SJCRH30 (cell line): ENCODE data around the gene FAM168A. TPM values are rescaled to one million over a fixed set of nuclear protein-coding genes. Genes with fewer than 3 reads are reported as not detected.
"Not testable (repeated sequence)": the region's sequence is repeated elsewhere in the genome, so short reads cannot be mapped to it uniquely, and the experiment has no call there.

ENCODE experiments used
- DNase-seq, 2 experiments: peaks; one replicate each; pipeline ENCODE4 v3.0.0-alpha.2; 2015 to 2020
- H3K27ac ChIP-seq: fragments of 250-450 bp; sonication (Bioruptor Pico); 2 replicates; pipeline ENCODE4 v1.5.1; 2020; ENCODE audit warnings: mild to moderate bottlenecking, moderate library complexity
- H3K27me3 ChIP-seq: fragments of 250-450 bp; sonication (Bioruptor Pico); 2 replicates; pipeline ENCODE4 v1.5.1; 2020; ENCODE audit warnings: mild to moderate bottlenecking, moderate library complexity
- H3K36me3 ChIP-seq: fragments of 250-450 bp; sonication (Bioruptor Pico); 2 replicates; pipeline ENCODE4 v1.5.1; 2020; ENCODE audit warnings: mild to moderate bottlenecking, moderate library complexity
- H3K4me1 ChIP-seq: fragments of 250-450 bp; sonication (Bioruptor Pico); 2 replicates; pipeline ENCODE4 v1.5.1; 2020; ENCODE audit warnings: mild to moderate bottlenecking, moderate library complexity
- H3K4me3 ChIP-seq: fragments of 250-450 bp; sonication (Bioruptor Pico); 2 replicates; pipeline ENCODE4 v1.5.1; 2020; ENCODE audit warnings: mild to moderate bottlenecking, moderate library complexity
- H3K9me3 ChIP-seq: fragments of 250-450 bp; sonication (Bioruptor Pico); replicated peaks from 2 replicates; pipeline ENCODE4 v1.5.1; 2020; ENCODE audit warnings: mild to moderate bottlenecking, moderate library complexity
- total RNA-seq: library from RNA; depleted of rRNA; stranded (reverse); fragments of >200 nt; shearing (Covaris generic); gene quantifications from 2 replicates; pipeline ENCODE4 v1.2.3, GENCODE V29; 2014

Gene FAM168A
- total RNA-seq, 1 experiment from 2014 or later, result 32.8 TPM

DNA sequence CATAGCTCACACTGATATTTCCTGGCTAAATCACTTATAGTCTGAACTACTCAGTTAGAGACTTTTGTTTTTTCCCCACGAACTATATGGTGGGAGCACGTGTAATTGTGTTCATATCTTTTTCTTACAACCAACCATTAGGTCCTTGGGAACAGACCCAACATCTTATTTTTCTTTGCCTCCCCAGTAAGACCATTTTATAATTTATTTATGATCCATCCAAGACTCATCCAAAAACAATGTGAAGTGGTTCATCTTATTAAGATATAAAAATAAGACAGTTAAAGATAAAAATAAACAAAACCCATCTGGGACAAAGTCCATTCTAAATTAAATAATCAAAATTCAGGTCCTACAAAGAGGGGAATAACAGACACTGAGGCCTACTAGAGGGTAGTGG, 90.8 kb downstream of the FAM168A start:
- Histone ChIP-seq H3K36me3 (no peaks in the 10 kb centered on the region; the same call in 1 of the 2 replicates), H3K4me3 (no peak overlapping the region), H3K27me3 (no peaks in the 10 kb centered on the region), H3K9me3 (peaks cover 3% of the 10 kb centered on the region; the same call in 1 of the 2 replicates), H3K27ac (no peak overlapping the region), H3K4me1 (no peaks in the 10 kb centered on the region)
- DNase-seq, result no peak

DNA sequence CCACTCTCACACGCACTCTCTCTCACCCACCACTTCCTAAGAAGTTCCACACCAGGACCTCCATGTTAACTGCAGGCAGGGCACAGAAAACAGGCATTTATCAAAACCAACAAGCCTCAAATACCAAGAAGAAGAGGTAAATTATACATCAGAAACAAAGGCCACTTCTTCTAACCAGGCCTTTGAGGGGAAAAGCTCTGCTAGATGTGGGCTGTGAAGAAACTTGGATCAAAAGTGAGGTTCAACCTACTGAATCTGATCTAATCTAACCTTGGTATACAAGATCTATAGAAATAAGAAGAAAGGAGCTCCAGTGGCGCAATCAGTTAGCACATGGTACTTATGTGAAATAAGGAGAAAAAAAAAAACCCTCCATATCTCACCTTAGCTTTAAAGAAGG, 91.9 kb downstream of the FAM168A start:
- no peak for DNase-seq
- Histone ChIP-seq H3K27me3 (no peaks in the 10 kb centered on the region), H3K9me3 (peaks cover 3% of the 10 kb centered on the region; the same call in 1 of the 2 replicates), H3K4me3 (no peak overlapping the region), H3K27ac (no peak overlapping the region), H3K4me1 (no peaks in the 10 kb centered on the region), H3K36me3 (no peaks in the 10 kb centered on the region)

DNA sequence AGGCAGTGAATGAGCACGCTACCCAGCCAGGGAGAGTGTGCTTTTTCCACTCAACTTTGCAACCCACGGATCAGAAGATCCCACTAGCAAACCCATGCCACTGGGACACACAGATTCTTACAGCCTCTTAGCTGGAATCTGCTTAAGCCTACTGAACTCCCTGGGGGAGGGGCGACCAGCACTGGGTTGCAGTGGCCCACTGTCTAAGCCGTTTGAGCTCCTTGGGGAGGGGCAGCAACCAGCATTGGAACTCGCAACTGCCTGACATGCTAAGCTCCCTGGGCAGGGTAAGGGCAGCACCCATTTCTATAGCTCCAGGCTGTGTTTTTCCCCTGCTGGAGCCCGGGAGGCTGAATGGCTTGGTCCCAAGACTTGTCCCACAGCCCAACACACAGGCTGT, 99.6 kb downstream of the FAM168A start:
- no peaks in the 10 kb centered on the region for H3K4me1 ChIP-seq
- no peaks in the 10 kb centered on the region for H3K27me3 ChIP-seq
- H3K4me3 ChIP-seq, result no peak overlapping the region
- no peak overlapping the region for H3K27ac ChIP-seq
- no peaks in the 10 kb centered on the region for H3K9me3 ChIP-seq
- no peaks in the 10 kb centered on the region for H3K36me3 ChIP-seq
- DNase-seq, result no peak

DNA sequence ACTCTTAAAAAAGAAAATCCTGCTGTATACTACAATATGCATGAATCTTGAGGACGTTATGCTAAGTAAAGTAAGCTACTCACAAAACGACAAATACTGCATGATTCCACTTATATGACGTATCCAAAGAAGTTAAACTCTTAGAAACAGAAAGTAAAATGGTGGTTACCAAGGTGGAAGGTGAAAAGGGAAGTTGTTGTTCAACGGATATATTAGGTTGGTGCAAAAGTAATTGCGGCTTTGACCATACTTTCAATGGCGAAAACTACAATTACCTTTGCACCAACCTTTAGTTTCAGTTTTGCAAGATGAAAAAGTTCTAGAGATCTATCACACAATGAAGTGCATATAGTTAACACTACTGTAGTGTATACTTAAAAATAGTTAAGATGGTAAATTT, 101.8 kb downstream of the FAM168A start:
- Histone ChIP-seq H3K27me3 (no peaks in the 10 kb centered on the region), H3K36me3 (no peaks in the 10 kb centered on the region), H3K4me3 (no peak overlapping the region), H3K9me3 (no peaks in the 10 kb centered on the region), H3K4me1 (no peaks in the 10 kb centered on the region), H3K27ac (no peak overlapping the region)
- DNase-seq, result no peak

DNA sequence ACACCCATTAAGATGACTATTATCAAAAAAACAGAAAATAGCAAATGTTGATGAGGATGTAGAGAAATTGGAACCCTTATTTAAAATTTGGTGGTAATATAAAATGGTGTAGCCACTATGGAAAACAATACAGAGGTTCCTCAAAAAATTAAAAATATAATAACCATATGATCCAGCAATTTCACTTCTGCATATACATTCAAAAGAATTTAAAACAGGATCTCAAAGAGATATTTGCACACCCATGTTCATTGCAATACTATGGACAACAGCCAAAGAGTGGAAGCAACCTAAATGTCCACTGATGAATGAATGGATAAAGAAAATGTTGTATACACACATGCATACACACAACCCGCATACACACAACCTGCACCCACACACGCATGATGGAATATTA, 102.2 kb downstream of the FAM168A start:
- H3K27ac ChIP-seq, result no peak overlapping the region
- DNase-seq, result no peak
- H3K9me3 ChIP-seq, result no peaks in the 10 kb centered on the region
- no peaks in the 10 kb centered on the region for H3K4me1 ChIP-seq
- H3K36me3 ChIP-seq, result no peaks in the 10 kb centered on the region
- H3K4me3 ChIP-seq, result no peak overlapping the region
- H3K27me3 ChIP-seq, result no peaks in the 10 kb centered on the region

DNA sequence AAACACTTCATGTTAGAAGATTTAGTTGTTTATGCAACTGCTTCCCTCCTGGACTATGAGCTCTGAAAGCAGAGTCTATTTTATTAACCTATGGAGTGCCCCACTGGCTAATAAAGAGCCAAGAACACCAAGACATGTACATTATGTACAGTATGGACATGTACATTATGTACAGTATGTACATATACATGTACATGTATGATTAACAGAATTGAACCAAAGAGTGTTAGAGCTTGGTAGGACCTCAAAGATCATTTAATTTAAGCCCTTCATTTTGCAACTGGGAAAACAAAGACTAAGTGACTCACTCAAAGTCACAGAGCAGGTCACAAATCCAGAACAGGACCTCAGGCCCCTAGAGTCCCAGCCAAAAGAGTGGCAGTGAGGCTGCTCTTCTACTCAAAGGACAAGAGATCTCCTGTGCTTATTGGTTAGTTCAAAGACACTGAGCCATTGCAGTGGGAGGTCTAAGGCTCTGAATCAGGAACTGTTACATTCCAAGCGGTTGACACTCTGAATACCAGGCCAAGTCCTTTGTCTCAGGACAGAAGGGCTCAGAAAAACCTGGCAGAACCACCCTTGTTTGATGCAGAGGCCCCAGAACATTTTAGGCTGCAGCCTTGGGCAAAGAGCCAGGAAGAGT, 103.8 kb downstream of the FAM168A start:
- Histone ChIP-seq H3K4me3 (no peak overlapping the region), H3K36me3 (no peaks in the 10 kb centered on the region), H3K4me1 (no peaks in the 10 kb centered on the region), H3K27ac (no peak overlapping the region), H3K9me3 (no peaks in the 10 kb centered on the region), H3K27me3 (no peaks in the 10 kb centered on the region)
- DNase-seq, result no peak

DNA sequence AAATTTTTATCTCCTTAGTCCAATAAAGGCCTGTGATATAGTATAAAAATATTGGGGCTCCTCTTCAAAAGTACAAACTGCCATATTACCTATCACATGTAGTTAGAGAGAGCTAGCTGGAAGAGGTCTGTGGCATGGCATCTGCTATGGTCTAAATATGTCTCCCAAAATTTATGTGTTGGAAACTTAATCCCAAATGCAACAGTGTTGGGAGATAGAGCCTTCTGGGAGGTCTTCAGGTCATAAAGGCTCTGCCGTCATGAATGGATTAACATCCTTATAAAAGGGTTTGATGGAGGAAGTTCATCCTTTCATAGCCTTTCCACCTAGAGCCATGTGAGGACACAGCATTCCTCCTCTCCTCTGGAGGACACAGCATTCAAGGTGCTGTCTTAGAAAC, 116.3 kb downstream of the FAM168A start:
- Histone ChIP-seq H3K36me3 (no peaks in the 10 kb centered on the region), H3K27ac (no peak overlapping the region), H3K27me3 (no peaks in the 10 kb centered on the region), H3K9me3 (0 out of 2 replicates have a peak, but pooled peaks cover 3% of the 10 kb centered on the region), H3K4me1 (no peaks in the 10 kb centered on the region), H3K4me3 (no peak overlapping the region)
- DNase-seq, result peak; percentile 3 to 41

DNA sequence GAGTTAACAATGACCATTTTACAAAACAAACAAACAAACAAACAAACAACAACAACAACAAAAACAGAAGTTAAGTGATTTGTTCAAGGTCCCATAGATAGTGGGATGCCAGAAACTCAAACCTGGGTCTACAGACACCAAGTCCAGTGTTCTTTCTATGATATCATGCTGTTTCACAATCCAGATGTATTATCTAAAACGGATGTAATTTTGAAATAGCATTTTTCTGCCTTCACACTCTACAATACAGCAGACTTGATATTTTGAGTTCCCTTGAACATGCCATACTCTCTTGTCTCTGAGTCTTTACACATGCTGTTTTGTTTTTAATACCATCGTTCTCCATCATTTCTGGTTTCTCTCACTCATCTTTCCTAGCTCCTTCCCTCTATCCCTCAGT, 117.2 kb downstream of the FAM168A start:
- H3K36me3 ChIP-seq, result no peaks in the 10 kb centered on the region
- H3K27me3 ChIP-seq, result no peaks in the 10 kb centered on the region
- no peak overlapping the region for H3K27ac ChIP-seq
- no peaks in the 10 kb centered on the region for H3K4me1 ChIP-seq
- no peak for DNase-seq
- H3K9me3 ChIP-seq, result 0 out of 2 replicates have a peak, but pooled peaks cover 3% of the 10 kb centered on the region
- no peak overlapping the region for H3K4me3 ChIP-seq

DNA sequence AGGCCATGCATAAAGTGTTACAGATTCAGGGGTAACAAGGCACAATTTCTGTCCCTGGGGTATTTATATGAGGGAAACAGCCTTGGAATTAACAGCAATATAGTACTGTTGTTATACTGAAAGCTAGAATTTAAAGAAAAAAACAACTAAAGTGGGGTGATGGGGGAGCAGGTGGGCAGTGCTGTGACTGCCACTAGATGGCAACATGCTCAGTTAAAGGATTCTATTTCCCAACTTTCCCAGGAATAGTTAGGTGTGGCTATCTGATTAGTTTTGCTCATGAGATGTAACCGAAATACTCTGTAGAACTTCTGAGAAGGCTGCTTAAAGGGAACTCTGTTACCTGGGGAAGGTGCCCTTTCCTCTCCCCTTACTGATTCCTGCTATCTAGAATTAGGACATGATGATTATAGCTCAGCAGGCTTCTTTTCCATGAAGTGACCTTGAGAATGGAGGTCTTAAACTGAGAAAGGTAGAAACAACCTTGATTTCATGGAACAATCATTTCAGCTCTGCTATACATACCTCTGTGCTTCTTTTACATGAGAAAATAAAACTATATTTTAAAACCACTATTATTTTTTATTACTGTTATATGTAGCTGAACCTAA, 119.1 kb downstream of the FAM168A start:
- Histone ChIP-seq H3K4me1 (no peaks in the 10 kb centered on the region), H3K27ac (no peak overlapping the region), H3K27me3 (0 out of 2 replicates have a peak, but pooled peaks cover 3% of the 10 kb centered on the region), H3K4me3 (no peak overlapping the region), H3K9me3 (0 out of 2 replicates have a peak, but pooled peaks cover 3% of the 10 kb centered on the region), H3K36me3 (no peaks in the 10 kb centered on the region)
- peak; percentile 9 to 56 for DNase-seq

DNA sequence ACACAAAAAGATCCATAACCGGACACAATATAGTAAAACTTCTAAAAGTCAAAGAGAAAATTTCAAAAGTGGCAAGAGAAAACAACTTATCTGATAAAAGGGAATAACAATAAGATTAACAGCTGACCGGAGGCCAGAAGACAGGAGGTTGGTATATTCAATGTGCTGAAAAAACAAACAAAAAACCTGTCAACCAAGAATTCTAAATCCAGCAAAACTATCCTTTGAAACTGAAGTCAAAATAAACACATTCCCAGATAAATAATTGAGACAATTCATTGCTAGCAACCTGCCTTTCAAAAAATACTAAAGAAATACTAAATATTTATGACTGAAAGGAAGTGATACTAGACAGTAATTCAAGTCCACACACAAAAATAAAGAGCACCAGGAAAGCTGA, 120.4 kb downstream of the FAM168A start:
- no peak overlapping the region for H3K4me3 ChIP-seq
- no peaks in the 10 kb centered on the region for H3K36me3 ChIP-seq
- H3K4me1 ChIP-seq, result no peaks in the 10 kb centered on the region
- H3K9me3 ChIP-seq, result 0 out of 2 replicates have a peak, but pooled peaks cover 3% of the 10 kb centered on the region
- 0 out of 2 replicates have a peak, but pooled peaks cover 3% of the 10 kb centered on the region for H3K27me3 ChIP-seq
- no peak for DNase-seq
- no peak overlapping the region for H3K27ac ChIP-seq

DNA sequence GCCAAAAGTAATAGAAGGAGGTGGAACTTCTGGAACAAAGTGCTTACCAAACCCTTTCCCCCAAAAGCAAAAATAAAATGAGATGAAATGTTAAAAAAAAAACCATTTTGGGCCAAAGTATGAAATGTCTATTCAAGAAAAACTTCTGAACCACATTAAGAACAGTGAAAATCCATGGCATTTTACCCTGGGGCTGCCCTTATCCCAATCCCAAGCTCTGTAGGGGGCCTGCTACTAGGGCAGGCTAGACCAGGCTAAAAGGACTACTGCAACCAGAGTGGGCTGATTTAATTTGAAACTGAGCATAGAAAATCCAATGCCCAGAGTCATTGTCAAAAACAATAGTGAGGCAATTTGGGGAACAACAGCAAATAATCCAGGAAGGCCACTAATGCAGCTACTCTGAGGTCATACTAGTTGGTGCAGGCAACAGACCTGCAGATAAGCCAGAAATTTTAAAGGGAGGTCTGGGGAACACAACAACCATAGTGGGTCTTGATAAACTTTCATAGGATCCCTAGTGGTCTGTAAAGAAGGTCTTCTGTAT, 122.3 kb downstream of the FAM168A start:
- H3K27ac ChIP-seq, result no peak overlapping the region
- no peak overlapping the region for H3K4me3 ChIP-seq
- 0 out of 2 replicates have a peak, but pooled peaks cover 3% of the 10 kb centered on the region for H3K9me3 ChIP-seq
- no peak for DNase-seq
- no peaks in the 10 kb centered on the region for H3K36me3 ChIP-seq
- H3K27me3 ChIP-seq, result 0 out of 2 replicates have a peak, but pooled peaks cover 3% of the 10 kb centered on the region
- H3K4me1 ChIP-seq, result no peaks in the 10 kb centered on the region

DNA sequence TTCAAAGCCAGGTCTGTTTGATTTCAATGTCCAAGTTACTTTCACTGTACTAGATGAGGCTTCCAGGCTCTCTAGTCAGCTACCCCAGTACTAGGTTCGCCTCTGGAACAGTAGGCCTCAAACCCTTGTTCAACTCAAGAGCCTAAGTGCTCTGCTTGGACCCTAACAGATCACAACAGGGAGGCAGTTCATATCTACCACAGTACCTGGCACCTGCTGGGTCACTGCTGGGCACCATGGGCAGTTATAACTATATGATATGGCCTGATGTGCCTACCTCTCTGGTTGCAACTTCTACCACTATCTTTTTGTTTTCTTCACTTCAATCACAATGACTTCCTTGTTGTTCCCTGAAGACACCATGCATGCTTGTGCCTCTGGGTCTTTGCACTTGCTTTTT, 124.7 kb downstream of the FAM168A start:
- 0 out of 2 replicates have a peak, but pooled peaks cover 3% of the 10 kb centered on the region for H3K9me3 ChIP-seq
- DNase-seq, result no peak
- H3K27ac ChIP-seq, result no peak overlapping the region

DNA sequence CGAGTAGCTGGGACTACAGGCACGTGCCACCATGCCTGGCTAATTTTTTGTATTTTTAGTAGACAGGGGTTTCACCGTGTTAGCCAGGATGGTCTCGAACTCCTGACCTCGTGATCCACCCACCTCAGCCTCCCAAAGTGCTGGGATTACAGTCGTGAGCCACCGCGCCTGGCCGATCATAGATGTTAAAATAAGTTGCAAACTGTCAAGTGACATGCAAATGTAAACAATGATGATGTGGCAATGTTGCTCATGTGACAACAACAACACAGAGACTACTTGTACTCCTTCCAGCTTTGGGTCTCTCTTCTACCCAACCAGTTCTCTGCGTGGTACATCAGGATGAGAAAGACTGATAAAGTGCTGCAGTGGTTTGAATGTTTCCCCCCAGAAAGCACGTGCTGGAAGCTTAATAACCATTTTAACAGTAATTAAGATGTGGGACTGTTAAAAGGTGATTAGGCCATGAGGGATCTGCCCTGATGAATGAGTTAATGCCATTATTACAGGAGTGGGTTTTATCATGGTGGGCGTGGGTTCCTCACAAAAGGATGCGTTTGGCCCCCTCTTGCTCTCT, 127.8 kb downstream of the FAM168A start:
- H3K4me1 ChIP-seq, H3K36me3 ChIP-seq, DNase-seq, H3K27ac ChIP-seq, H3K9me3 ChIP-seq, H3K27me3 ChIP-seq, H3K4me3 ChIP-seq: not testable (repeated sequence)

More for the DNA sequence above, 124.7 kb downstream of the FAM168A start:
- no peaks in the 10 kb centered on the region for H3K4me1 ChIP-seq
- no peak overlapping the region for H3K4me3 ChIP-seq
- H3K36me3 ChIP-seq, result no peaks in the 10 kb centered on the region
- H3K27me3 ChIP-seq, result 0 out of 2 replicates have a peak, but pooled peaks cover 3% of the 10 kb centered on the region

DNA sequence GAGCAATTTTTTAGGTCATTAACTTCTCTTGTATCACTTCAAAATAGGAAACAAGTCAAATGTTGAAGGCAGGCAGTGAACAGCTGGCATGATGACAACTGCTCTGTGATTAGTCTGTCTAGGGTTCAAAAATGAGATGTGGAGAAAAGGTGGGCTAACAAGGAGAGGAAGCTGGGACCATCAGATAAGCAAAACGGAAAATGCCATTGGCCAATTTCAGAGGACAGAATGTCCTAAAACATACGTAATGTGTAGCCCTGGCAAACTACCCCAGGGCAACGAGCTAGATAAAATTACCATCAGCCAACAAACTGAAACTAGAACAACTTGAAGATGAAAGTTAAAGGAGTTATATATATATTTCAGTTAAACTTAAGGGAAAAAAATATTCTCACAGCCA, 128.5 kb downstream of the FAM168A start:
- Histone ChIP-seq H3K27ac (no peak overlapping the region), H3K4me3 (no peak overlapping the region), H3K36me3 (no peaks in the 10 kb centered on the region), H3K9me3 (no peaks in the 10 kb centered on the region), H3K4me1 (peaks cover 5% of the 10 kb centered on the region; the same call in 1 of the 2 replicates), H3K27me3 (no peaks in the 10 kb centered on the region)
- no peak for DNase-seq

DNA sequence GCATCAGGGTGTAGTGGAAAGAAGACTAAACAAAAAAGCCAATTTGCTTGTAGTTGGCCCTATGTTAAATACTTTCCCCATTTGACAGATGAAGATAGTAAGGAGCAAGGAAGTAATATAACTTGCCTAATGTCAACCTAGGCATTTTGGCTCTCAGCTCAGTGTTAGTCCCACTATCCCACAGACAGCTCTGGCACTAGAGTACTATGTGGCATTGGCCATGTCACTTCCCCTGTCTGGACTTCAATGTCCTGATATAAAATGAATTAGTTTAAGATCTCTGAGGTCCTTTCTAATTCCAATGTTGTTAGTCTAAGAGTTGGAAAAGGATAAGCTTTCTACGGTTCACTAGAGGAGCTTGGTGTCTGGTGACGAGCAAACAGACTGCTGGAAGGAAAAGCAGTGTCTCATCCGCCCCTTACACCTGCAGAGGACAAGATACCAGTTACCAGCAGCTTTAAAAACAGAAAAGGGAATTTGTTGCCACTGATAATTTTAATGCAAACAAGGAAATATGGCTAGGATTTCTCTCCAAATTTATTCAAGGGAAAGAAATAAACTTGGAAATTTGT, 129.2 kb downstream of the FAM168A start:
- Histone ChIP-seq H3K4me1 (peaks cover 11% of the 10 kb centered on the region), H3K27me3 (no peaks in the 10 kb centered on the region), H3K9me3 (no peaks in the 10 kb centered on the region), H3K36me3 (no peaks in the 10 kb centered on the region), H3K27ac (no peak overlapping the region), H3K4me3 (no peak overlapping the region)
- no peak for DNase-seq
